HG03196 (cell line): Measurements from ENCODE around the gene CTNNA2.
"Not testable (repeated sequence)": the region's sequence is repeated elsewhere in the genome, so short reads cannot be mapped to it uniquely, and the experiment has no call there.

Experiments
- ATAC-seq: cut with Tn5 transposase; IDR thresholded peaks from one replicate; pipeline ENCODE4 v1.9.1; 2021; ENCODE audit not compliant: unreplicated experiment

CTNNA2 gene

DNA sequence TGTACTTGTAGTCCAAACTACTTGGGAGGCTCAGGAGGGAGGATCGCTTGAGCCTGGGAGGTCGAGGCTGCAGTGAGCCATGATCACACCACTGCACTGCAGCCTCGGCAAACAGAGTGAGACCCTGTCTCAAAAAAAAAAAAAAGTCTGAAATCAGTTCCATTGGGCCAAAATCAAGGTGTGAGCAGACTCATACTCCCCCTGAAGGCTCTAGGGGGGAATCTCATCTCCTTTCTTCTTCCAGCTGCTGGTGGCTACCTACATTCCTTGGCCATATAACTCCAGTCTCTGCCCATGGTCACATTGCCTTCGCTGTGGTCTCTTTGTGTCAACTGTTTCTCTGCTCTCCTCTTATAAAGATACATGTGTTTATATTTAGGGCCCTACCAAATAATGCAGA is 557.7 kb downstream of the CTNNA2 start:
- no peak for ATAC-seq

DNA sequence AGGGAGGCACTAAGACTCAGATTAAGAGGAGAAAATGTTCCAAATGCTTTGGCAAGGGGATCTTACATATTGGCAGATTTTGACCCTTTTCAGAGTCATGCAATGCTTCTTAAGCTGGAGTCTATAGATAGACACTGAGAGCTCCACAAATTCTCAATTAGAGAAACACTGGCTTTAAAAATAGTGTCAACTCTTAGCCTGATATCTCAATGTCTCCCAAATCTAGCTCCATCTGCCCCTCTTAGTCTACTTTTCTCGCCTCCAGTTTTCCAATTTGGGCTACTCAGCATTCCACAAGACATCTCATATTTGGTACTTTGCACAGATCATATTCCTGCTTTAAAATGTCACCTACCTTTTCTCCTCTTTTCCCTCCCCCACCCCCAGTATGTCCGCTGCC is 559.1 kb downstream of the CTNNA2 start:
- ATAC-seq = no peak

DNA sequence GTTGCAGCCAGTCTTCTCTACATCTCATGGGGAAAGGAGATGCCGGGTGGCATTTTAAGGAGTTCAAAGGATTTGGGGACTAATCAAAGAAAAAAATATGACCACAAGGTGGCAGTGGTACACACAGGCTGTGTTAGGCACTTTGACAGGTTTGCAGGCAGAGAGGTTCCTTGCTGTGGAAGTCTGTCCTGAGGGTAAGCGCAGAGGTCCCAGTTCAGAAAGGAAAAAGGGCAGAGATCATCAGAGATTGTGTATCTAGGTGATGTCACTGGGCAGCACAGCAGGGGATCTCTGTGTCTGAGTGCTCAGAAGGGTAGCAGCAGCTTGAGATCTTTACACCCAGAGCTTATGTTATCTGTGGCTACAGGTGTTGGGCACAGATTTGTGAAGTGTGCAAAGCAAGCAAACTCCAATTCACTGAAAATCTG is 560.3 kb downstream of the CTNNA2 start:
- no peak for ATAC-seq

DNA sequence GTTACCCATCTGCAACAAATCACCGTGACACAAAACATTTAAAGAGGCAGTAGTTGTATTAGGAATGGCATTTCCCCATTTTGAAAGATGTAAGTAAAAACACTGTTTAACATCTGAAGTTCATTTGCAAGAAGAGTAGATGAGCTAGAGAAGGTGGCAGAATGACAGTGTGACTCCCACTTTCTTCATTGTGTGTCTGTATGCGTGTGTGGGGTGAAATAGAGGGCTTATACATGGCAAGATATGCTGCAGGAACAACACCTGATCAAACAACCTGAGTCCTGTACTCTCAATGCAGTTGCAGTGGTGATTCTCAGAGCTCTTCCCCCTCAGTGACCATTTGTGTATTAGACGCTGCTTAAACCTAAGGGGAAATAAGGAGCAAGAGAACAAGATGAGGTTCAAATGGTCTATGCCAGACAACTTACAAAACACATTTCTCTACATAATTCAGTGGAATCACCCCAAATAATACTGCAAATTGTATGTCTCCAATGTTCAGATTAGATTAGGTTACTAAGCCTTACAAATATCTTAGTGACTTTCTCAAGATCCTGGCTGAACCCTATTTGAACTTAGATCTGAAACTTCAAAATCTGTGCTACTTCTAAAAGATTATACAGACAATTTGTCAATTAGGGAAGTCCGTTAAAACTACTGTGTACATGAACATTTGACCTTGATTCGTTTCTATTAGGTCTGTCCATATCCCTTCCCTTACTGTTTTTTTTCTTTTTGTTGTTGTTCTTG is 561.6 kb downstream of the CTNNA2 start:
- no peak for ATAC-seq

DNA sequence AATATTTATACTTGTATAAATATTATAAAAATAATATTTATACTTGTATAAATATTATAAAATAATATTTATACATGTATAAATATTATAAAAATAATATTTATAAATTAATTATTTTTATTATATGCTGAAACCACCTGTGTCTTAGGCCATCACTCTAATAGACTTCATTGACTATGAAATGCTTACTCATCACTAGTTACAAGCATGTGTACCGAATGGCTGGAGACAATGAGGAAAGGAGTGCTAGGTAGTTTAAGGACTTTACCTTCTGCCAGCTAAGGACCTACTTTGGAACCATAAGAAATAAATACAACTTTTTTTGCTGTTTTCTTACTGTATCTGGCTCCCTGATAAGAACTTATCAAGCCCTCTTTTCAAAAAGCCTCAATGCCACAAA is 562.9 kb downstream of the CTNNA2 start:
- ATAC-seq = no peak

DNA sequence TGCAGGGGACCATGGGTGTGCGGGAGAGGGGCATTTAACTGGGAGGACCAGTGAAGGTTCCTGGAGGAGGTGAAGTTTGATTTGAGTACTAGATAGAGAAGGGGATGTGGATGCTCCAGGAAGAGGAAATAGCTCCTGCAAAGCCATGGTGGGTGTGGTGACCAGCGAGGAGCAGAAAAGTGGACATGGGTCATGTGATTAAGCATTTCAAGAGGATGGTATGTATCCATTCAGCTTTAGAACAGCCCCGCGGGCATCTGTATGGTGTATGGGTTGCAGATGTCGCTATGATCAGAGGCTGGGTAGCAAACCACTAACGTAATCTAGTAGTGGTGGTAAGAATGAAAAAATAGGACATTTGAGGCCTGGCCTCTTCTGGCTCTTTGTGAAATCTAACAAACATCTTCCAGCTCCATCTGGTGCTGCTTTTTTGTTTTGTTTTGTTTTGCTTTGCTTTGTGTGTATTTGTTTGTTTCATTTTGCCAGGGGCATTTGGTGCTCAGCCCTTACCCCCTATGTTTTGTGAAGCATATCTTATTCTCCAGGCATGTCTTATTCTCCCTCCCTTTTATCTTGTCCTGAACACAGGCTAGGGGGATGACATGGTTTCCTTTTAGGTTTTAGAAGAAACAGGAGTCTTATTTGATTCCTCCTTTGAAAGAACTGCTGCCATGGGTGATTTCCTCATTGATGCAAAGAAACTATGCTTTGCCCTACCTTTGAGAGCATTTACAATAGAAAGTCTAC is 565.6 kb downstream of the CTNNA2 start:
- no peak for ATAC-seq

DNA sequence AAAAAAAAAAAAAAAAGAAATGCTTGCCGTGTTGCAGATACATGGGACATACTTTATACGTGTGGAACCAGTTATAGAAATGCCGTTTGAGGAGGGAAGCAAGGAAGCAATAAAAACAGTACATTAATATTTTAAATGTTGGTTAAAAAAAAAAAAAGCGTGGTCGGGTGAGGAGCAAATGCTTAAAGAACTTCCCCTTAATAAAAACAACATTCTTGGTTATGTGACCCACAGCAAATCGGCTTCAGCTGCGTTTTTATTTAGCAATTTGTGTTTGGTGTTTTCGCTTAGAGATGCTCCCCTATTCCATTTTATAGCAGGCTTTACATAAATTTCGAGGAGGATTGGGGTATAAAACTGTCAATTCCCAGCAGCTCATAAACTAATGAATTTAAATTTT is 568.1 kb downstream of the CTNNA2 start:
- ATAC-seq = no peak

DNA sequence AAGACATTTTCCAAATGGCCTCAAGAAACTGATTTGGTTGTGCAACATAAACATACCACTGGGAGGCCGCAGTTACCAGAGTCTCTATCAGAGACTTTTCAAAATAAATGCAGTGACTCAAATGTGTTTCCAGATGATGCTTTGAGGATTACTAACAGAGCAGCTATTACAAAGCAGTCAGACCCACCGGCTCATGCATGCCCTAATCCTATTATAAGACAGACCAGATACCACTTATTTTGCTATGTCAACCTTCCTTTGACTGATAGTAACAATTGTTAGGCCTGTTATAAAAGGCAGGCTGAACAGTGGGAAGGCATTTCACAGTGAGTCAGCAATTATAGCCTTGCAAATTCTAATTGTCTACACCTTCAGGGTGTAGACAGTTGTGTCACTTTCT is 574.0 kb downstream of the CTNNA2 start:
- no peak for ATAC-seq

DNA sequence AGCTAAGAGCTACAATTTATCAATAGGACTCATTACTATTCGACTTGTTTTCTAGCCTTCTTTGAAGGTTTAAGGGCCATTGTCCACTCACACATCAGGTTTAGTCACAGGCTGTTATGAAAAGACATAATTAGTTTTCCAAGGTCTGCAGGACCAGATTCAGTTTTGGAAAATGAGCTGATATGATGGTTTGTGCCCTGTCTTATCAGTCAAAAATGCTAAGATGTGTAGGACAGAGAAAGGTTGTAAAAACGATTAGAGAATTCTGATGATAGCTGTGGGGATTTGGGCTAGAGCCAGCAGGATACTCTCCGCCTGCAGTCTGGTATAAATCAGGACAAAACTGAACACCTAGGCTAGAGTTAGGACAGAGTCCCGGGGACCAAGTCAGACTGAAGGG is 578.4 kb downstream of the CTNNA2 start:
- ATAC-seq = no peak

DNA sequence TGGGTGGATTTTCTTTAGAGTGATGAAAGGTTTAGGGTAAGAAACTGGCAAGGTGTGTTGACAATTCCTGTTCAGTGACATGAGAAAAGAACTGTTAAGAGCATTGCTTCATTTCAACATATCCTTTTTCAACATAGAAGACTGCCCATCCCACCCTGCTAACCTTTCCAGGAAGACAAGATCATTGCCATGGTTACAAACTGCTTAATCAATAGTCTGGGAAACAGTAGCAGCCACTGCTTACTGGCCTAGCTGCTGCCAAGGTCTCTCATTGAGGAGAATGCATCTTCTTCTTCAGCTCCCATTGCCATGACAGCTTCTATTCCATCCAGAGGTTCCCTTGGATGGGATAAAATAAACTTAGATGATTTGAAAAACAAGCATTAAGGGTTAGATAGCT is 579.6 kb downstream of the CTNNA2 start:
- no peak for ATAC-seq

DNA sequence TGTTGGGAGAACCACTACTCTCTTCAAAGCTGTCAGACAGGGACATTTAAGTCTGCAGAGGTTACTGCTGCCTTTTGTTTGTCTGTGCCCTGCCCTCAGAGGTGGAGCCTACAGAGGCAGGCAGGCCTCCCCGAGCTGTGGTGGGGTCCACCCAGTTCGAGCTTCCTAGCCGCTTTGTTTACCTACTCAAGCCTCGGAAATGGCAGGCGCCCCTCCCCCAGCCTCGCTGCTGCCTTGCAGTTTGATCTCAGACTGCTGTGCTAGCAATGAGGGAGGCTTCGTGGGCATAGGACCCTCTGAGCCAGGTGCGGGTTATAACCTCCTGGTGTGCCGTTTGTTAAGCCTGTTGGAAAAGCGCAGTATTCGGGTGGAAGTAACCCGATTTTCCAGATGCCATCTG is 585.7 kb downstream of the CTNNA2 start:
- ATAC-seq = not testable (repeated sequence)

DNA sequence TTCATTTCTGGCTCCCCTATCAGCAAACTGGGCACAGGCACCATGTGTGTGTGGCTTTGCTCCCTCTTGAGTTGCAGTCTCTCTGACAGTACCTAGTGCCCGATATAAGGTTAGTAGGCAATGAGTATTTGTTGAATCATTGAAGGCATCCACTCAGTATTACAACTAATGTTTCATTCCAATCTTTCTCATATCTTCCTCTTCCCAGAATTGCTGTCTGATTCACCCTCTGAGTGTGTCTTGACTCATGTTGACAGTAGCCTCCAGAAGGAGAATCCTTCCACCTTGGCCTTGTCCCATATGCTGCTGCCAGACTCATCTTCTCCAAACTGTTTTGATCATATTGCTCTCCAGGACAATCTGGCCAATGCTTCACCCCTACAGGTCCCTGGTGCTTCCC is 589.2 kb downstream of the CTNNA2 start:
- no peak for ATAC-seq

DNA sequence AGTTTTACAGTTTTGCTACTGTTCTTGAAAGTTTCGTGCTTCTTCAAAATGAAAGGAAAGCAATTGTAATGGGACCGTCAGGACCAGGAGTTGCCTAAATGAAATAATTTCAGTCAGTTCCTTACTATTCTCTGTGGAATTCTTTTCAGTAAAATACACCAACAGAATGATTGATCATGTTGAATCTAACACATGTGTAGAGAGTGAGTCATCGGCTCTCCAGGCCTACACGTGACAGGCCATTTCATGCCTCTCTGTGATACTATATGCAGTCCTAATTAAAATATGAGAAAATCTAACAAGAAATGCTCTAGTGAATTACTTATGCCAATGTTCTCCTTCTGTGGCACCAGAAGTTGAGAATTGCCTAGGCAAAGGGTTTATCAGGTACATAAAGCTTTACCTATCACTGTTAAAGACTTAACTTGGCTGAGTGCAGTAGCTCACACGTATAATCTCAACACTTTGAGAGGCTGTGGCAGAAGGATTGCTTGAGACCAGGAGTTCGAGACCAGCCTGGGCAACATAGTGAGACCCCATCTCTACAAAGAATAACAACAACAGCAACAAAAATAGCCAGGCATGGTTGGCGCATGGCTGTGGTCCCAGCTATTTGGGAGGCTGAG is 592.3 kb downstream of the CTNNA2 start:
- ATAC-seq = no peak

DNA sequence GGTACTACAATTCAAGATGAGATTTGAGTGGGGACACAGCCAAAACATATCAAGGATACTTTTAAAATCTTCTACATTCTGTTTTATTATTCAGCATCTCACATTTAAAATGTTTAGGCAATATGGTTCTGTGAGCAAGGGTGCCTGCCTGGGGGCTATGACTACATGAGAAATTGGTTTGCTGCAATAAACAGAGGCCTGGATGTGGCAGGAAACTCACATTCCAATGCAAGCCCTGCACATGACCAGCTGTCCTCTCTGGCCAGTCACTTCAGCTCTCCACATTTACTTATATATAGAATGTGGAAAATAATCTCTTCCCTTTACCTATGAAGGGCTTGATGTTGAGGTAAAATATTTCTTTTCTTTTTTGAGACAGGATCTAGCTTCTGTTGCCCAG is 598.3 kb downstream of the CTNNA2 start:
- ATAC-seq = no peak

DNA sequence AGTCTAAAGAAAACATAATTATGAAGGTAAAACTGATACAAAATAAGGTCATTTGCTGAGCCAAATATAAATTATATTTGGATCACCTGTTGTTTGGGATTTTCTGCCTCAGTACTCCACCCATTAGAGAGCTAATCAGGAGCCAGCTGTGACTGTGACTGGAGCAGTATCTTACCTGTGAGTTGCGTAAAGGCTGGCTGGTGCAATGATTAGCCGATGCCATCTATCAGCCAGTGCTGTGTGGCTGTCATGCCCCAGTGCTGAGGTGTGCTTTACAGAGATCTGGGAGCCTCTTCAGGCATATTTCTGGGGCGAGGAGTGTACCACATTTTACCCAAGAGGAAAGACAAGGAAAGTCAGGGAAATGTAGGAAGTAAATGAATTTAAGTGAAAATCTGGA is 599.9 kb downstream of the CTNNA2 start:
- no peak for ATAC-seq

DNA sequence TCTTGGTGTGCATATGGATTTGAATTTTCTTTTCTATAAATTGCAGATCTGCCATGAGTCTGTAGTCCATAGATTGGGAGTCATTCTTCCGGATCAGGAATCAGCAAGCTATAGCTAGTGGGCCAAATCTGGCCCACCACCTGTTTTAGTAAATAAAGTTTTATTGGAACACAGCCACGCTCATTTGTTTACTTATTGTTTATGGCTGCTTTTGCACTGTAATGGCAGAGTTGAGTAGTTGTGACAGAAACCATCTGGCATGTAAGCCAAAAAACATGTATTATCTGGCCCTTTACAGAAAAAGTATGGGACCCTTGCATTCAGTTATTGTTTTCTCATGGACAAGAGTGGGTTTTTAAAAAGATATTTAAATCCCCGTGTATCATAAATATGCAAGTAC is 600.5 kb downstream of the CTNNA2 start:
- no peak for ATAC-seq

DNA sequence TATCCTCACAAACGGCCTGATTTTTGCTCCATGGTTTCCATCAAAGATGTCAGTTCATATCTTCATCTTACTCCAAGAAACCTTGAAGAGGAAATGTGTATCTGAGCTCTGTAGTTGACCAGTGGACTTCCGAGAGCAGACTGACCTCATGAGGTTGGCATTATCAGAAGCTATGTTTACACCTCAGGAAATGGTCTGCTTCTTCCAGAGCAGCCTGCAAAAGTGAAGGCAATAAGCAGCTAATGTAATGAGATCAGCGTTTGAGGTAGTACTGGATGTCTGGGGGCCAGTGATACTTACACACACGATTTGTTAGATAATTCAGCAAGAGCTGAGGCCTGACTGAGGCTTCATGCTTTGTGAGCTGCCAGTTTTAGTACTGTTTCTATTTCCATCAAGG is 602.0 kb downstream of the CTNNA2 start:
- ATAC-seq = no peak

DNA sequence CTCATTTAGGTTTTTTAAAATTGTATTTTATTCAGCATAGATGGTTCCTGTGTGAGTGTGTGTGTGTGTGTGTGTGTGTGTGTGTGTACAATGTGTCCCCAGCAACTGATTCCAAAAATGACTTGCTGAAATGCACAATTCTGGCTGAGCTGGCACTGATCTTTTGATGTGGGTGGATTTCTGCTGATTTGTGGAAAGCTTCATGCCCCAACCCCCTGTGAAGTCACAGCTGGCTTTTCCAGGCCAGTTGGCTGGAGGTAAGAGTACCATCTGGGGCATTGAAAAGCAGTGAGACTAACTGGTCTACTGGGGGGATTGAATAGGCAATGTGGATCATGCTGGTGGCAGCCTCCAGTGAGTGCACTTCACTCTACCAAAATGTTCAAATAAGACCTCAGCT is 604.5 kb downstream of the CTNNA2 start:
- ATAC-seq = no peak

DNA sequence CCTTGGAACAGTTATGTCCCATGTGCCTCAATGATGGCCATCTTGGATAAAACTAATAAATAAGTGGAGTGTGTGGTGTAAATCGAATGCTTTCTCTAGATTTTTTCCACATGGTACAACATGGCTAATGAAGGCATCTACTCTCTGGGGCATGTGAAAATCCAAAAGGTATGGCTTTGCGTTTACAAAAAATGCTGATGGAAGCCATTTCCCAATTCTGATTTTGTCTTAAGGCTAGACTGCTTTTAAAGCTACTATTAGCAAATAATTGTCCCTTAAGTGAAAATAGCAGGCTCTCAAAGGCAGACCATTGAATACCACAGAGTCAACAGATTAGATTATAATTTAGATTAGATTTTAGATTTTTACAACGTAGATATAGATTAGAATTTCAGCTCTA is 608.0 kb downstream of the CTNNA2 start:
- no peak for ATAC-seq

DNA sequence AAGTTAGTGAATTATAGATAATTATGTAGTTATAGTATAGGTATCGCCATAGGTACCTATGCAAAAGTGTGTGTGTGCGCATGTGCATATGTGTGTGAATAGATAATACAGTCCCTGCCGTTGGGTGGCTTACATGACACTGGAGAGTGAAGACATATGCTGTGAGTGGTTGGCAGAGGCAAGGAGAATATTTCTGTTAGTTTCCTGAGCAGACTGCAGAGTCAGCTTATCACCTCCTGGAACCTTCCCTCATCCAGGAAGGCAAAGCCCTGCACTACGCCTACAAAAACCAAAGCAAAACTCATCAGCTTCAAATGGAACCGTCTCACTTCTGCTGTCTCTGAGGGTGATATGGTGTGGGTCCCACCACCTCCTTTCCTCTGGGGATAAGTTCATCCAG is 609.8 kb downstream of the CTNNA2 start:
- no peak for ATAC-seq

DNA sequence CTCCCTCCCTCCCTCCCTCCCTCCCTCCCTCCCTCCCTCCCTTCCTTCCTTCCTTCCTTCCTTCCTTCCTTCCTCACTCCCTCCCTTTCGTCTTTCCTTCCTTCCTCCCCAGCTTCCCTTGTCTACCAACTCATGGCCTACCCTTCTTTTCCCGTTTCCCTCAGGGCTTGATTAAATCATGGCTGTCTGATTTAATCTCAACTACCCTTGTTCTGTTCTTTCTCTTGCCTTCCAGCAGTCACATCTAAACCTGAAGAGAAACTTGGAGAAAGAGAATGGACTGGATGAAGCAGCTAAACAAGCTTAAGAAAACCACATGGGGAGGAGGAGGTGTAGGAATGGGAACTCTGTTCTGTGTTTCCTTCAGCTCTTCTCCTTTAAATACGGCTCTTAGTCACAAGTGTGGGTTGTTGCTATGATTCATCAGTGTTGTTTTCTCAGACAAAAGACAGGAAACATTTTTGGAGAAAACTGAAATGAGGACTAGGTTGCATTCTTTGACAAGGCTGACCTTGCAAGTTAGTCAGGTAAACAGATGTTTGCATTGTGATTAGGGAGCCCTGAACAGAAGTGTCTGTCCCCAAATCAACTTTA is 613.8 kb downstream of the CTNNA2 start:
- no peak for ATAC-seq

DNA sequence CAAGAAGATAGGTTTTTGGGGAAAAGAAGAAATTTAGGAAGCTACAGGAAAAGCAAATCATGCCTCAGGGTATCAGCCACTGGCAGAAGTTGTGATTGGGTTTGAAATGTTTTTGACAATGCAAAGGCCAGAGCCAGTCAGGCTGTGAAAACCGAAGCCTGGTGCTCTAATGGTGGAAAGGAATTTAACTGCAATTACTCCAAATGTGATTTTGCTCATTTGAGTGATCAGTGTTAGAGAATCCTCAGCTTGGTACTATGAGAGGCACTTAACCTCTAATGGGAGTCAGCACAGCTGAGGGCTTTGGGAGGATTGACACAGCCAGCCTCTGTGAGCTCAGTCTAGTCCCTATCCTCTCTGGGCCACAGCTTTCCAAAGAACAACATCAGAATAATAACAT is 615.2 kb downstream of the CTNNA2 start:
- ATAC-seq = no peak
